BE2C (cell line): ENCODE data around the gene IGF2.

Experiments
- DNase-seq: peaks from one replicate; pipeline ENCODE4 v3.0.0-alpha.2; 2020
- H3K27me3 ChIP-seq: fragments of 250-450 bp; sonication (Bioruptor Pico); 2 replicates; pipeline ENCODE4 v1.5.1; 2020; ENCODE audit warnings: mild to moderate bottlenecking
- H3K36me3 ChIP-seq: fragments of 250-450 bp; sonication (Bioruptor Pico); 2 replicates; pipeline ENCODE4 v1.5.1; 2020; ENCODE audit warnings: mild to moderate bottlenecking
- H3K4me1 ChIP-seq: fragments of 250-450 bp; sonication (Bioruptor Pico); 2 replicates; pipeline ENCODE4 v1.5.1; 2020
- H3K4me3 ChIP-seq: 2 replicates; pipeline ENCODE4 v1.5.1; 2011; ENCODE audit warnings: low read depth, low read length
- H3K9me3 ChIP-seq: fragments of 250-450 bp; sonication (Bioruptor Pico); 2 replicates; pipeline ENCODE4 v1.5.1; 2020
- TF ChIP-seq, protein P1 (sequence below): IDR thresholded peaks from 2 replicates; pipeline ENCODE4 v1.5.1; 2012; ENCODE audit warnings: mild to moderate bottlenecking, low read depth, low read length

Gene IGF2

GRCh38 chr11:2163428-2163978 lies 24.3 kb upstream of the IGF2 start:
- H3K27me3 ChIP-seq: no peaks in the 10 kb centered on the region
- H3K4me3 ChIP-seq: no peak overlapping the region
- TF ChIP-seq, protein P1, sequence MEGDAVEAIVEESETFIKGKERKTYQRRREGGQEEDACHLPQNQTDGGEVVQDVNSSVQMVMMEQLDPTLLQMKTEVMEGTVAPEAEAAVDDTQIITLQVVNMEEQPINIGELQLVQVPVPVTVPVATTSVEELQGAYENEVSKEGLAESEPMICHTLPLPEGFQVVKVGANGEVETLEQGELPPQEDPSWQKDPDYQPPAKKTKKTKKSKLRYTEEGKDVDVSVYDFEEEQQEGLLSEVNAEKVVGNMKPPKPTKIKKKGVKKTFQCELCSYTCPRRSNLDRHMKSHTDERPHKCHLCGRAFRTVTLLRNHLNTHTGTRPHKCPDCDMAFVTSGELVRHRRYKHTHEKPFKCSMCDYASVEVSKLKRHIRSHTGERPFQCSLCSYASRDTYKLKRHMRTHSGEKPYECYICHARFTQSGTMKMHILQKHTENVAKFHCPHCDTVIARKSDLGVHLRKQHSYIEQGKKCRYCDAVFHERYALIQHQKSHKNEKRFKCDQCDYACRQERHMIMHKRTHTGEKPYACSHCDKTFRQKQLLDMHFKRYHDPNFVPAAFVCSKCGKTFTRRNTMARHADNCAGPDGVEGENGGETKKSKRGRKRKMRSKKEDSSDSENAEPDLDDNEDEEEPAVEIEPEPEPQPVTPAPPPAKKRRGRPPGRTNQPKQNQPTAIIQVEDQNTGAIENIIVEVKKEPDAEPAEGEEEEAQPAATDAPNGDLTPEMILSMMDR: no peak
- no peaks in the 10 kb centered on the region for H3K9me3 ChIP-seq
- H3K36me3 ChIP-seq: no peaks in the 10 kb centered on the region
- DNase-seq: no peak
- peaks cover 19% of the 10 kb centered on the region for H3K4me1 ChIP-seq

DNA sequence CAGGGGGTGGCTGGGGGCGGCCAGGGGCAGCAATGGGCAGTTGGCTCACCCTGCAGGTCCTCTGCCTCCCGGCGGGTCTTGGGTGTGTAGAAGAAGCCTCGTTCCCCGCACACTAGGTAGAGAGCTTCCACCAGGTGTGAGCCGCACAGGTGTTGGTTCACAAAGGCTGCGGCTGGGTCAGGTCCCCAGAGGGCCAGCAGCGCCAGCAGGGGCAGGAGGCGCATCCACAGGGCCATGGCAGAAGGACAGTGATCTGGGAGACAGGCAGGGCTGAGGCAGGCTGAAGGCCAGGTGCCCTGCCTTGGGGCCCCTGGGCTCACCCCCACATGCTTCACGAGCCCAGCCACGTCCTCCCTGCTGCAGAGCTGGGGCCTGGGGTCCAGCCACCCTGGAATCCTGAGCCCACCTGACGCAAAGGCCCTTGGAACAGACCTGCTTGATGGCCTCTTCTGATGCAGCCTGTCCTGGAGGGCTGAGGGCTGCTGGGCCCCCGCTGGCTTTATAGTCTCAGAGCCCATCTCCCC lies 21.6 kb upstream of the IGF2 start, which contains the start of gene INS:
INS (minus strand) TSS at position 474 of the 524 bp plus-strand sequence; CDS start at position 236, 238 bp downstream.
- no peak within 1 kb of the TSS for H3K4me3 ChIP-seq
- H3K9me3 ChIP-seq: no peaks in the 10 kb centered on the region
- no peaks in the 10 kb centered on the region for H3K36me3 ChIP-seq
- H3K27me3 ChIP-seq: no peaks in the 10 kb centered on the region
- no peak for DNase-seq
- H3K4me1 ChIP-seq: peaks cover 6% of the 10 kb centered on the region
- TF ChIP-seq, protein P1: no peak

DNA sequence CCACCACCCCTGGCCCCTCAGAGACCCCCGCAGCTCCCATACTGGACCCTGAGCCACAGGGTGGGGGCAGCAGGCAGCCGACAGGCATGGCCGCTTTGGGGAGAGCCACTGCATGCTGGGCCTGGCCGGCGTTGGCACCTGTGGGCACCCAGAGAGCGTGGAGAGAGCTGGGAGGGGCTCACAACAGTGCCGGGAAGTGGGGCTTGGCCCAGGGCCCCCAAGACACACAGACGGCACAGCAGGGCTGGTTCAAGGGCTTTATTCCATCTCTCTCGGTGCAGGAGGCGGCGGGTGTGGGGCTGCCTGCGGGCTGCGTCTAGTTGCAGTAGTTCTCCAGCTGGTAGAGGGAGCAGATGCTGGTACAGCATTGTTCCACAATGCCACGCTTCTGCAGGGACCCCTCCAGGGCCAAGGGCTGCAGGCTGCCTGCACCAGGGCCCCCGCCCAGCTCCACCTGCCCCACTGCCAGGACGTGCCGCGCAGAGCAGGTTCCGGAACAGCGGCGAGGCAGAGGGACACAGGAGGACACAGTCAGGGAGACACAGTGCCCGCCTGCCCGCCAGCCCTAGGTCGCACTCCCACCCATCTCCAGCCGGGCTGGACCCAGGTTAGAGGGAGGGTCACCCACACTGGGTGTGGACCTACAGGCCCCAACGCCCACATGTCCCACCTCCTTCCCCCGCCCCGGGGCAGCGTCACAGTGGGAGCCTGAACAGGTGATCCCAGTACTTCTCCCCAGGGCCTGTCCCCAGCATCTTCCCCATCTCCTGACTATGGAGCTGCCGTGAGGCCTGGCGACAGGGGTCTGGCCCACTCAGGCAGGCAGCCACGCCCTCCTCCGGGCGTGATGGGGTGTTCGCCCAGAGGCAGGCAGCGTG lies 20.6 kb upstream of the IGF2 start:
- H3K27me3 ChIP-seq: no peaks in the 10 kb centered on the region
- H3K9me3 ChIP-seq: no peaks in the 10 kb centered on the region
- H3K36me3 ChIP-seq: no peaks in the 10 kb centered on the region
- H3K4me3 ChIP-seq: no peak overlapping the region
- peaks cover 6% of the 10 kb centered on the region for H3K4me1 ChIP-seq
- TF ChIP-seq, protein P1: no peak
- DNase-seq: no peak

GRCh38 chr11:2158966-2159365 lies 19.8 kb upstream of the IGF2 start:
- Histone ChIP-seq H3K27me3 (no peaks in the 10 kb centered on the region), H3K36me3 (no peaks in the 10 kb centered on the region), H3K4me1 (peaks cover 6% of the 10 kb centered on the region), H3K4me3 (no peak overlapping the region), H3K9me3 (no peaks in the 10 kb centered on the region)
- TF ChIP-seq, protein P1: no peak
- no peak for DNase-seq

DNA sequence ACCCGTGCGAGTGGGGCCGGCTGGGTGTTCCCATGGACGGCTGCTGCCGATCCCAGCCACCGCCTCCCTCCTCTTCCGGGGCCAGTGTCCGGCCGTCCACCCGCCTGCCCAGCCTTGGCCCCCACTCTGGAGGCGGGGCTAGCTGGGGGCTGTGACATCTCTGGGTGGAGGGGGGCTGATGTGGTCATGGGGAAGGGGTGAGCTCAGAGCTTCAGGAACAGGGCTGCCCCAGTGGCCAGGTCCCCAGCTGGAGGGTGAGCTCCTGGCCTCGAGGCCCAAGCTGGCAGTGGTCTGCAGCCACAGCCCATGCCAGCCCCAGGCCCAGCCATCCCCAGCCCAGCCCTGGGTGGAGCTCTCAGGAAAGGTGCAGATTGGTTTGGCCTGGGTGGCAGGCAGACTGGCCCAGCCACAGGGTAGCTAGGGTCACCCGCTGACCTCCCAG lies 19.1 kb upstream of the IGF2 start:
- H3K27me3 ChIP-seq: no peaks in the 10 kb centered on the region
- no peaks in the 10 kb centered on the region for H3K36me3 ChIP-seq
- DNase-seq: no peak
- TF ChIP-seq, protein P1: no peak
- no peaks in the 10 kb centered on the region for H3K9me3 ChIP-seq
- no peak overlapping the region for H3K4me3 ChIP-seq
- peaks cover 3% of the 10 kb centered on the region for H3K4me1 ChIP-seq
